HepG2 (cell line): ENCODE data around the gene NKAIN2. TPM values are rescaled to one million over a fixed set of nuclear protein-coding genes. Genes with fewer than 3 reads are reported as not detected.

Experiments used
- ATAC-seq: fragments of 200-7000 bp; cut with Tn5 transposase; 3 replicates; pipeline ENCODE4 v1.9.1; 2020; ENCODE audit warnings: mild to moderate bottlenecking, moderate library complexity
- BruUV-seq: library from RNA; stranded (reverse); fragments of 400-500 nt; replicated peaks from 2 replicates; lab custom pipeline; 2021; lab: Mats Ljungman, UMichigan
- CTCF ChIA-PET: fragments of 300-600 bp; formaldehyde crosslinking; extraction: SDS; loops from one replicate; lab custom pipeline; 2021; ENCODE audit warnings: low total read pairs, inconsistent platforms, low intra/inter-chr PET ratio; lab: Yijun Ruan, JAX
- POLR2A ChIA-PET: fragments of 350-600 bp; sonication (Branson Sonifier 250); formaldehyde crosslinking; loops from one replicate; lab custom pipeline; 2020; ENCODE audit warnings: antibody characterized with exemption, inconsistent platforms; lab: Yijun Ruan, JAX
- DNase-seq: peaks from one replicate; pipeline ENCODE4 v3.0.0-alpha.2; 2015; ENCODE audit warnings: low spot score
- FAIRE-seq: peaks from 3 replicates; lab custom pipeline; 2011; peaks lifted over from hg19 to GRCh38; lab: Jason Lieb, UNC
- H2AFZ ChIP-seq: one replicate; pipeline ENCODE4 v1.6.1; 2011; ENCODE audit warnings: low read length, inconsistent platforms
- H3K27ac ChIP-seq: fragments of 300-600 bp; 3 replicates; pipeline ENCODE4 v1.8.0; 2011; ENCODE audit warnings: mixed run types, mild to moderate bottlenecking, mixed read lengths, low read length, inconsistent platforms; ENCODE audit not compliant: insufficient read depth; ENCODE audit errors: extremely low read length
- H3K27me3 ChIP-seq, 2 experiments: fragments of 200-600 bp in 1 of 2; 2 replicates in 1 of 2; 3 replicates in 1 of 2; pipeline versions ENCODE4 v1.6.0 to v1.8.0; 2011; ENCODE audit warnings: low read length in 2 of 2, mild to moderate bottlenecking in 2 of 2, moderate library complexity in 2 of 2, inconsistent platforms in 1 of 2; ENCODE audit not compliant: insufficient read depth in 2 of 2, control insufficient read depth in 1 of 2
- H3K36me3 ChIP-seq, 2 experiments: fragments of 200-600 bp in 1 of 2; replicated peaks in 1 of 2; 2 replicates in 1 of 2; 3 replicates in 1 of 2; pipeline versions ENCODE4 v1.5.1 to v1.8.0; 2011; ENCODE audit warnings: low read length in 2 of 2, inconsistent platforms in 1 of 2; ENCODE audit not compliant: insufficient read depth in 2 of 2, control insufficient read depth in 1 of 2
- H3K4me1 ChIP-seq: 2 replicates; pipeline ENCODE4 v1.5.1; 2012; ENCODE audit warnings: low read length, inconsistent platforms; ENCODE audit not compliant: insufficient read depth
- H3K4me2 ChIP-seq: 2 replicates; pipeline ENCODE4 v1.6.0; 2011; ENCODE audit warnings: low read depth, low read length, inconsistent platforms
- H3K4me3 ChIP-seq, 3 experiments: fragments of 200-600 bp in 1 of 3; sonication (generic), shearing (Covaris generic) in 1 of 3; replicated peaks in 1 of 3; 2 replicates each; pipeline ENCODE4 v1.5.1; 2011 to 2016; ENCODE audit warnings: low read length in 3 of 3, inconsistent platforms in 2 of 3, low read depth in 2 of 3, mild to moderate bottlenecking in 2 of 3, control low read depth in 1 of 3, mixed read lengths in 1 of 3; ENCODE audit not compliant: insufficient read depth in 1 of 3
- H3K79me2 ChIP-seq: one replicate; pipeline ENCODE4 v1.6.1; 2011; ENCODE audit warnings: low read length, inconsistent platforms; ENCODE audit not compliant: insufficient read depth
- H3K9ac ChIP-seq: 2 replicates; pipeline ENCODE4 v1.6.0; 2011; ENCODE audit warnings: mild to moderate bottlenecking, low read depth, low read length, inconsistent platforms; ENCODE audit not compliant: insufficient read depth
- H3K9me3 ChIP-seq: 2 replicates; pipeline ENCODE4 v1.5.1; 2012; ENCODE audit warnings: mild to moderate bottlenecking, low read length
- H4K20me1 ChIP-seq: 2 replicates; pipeline ENCODE4 v1.6.0; 2011; ENCODE audit warnings: inconsistent platforms, mild to moderate bottlenecking, low read length, moderate library complexity; ENCODE audit not compliant: insufficient read depth
- AKAP8 ChIP-seq: sonication (generic); formaldehyde crosslinking; IDR thresholded peaks from 2 replicates; pipeline ENCODE4 v1.5.1; 2020; ENCODE audit warnings: mild to moderate bottlenecking, missing genetic modification reagents
- ATF7 ChIP-seq, 2 experiments: fragments of 450-650 bp in 1 of 2; sonication (generic) in 1 of 2; formaldehyde crosslinking in 1 of 2; IDR thresholded peaks; 2 replicates each; pipeline versions ENCODE4 v1.4.0 to v1.6.1; 2016 to 2020; ENCODE audit warnings: antibody characterized with exemption in 1 of 2, mild to moderate bottlenecking in 1 of 2, missing genetic modification reagents in 1 of 2
- ETV6 ChIP-seq: sonication (generic); formaldehyde crosslinking; conservative IDR thresholded peaks from 2 replicates; pipeline ENCODE4 v1.4.0; 2020; ENCODE audit warnings: missing genetic modification reagents
- FOXA3 ChIP-seq: IDR thresholded peaks from 2 replicates; pipeline ENCODE4 v1.6.1; 2016; ENCODE audit warnings: missing genetic modification reagents, missing compliant biosample characterization
- GATA4 ChIP-seq: sonication (generic); IDR thresholded peaks from 2 replicates; pipeline ENCODE4 v1.6.1; 2016; ENCODE audit warnings: antibody characterized with exemption, low read depth, borderline replicate concordance
- HCFC1 ChIP-seq: fragments of 150-350 bp; IDR thresholded peaks from 2 replicates; pipeline ENCODE4 v1.6.1; 2014; ENCODE audit warnings: low read depth, low read length
- MTERF4 ChIP-seq: sonication (generic); formaldehyde crosslinking; IDR thresholded peaks from 2 replicates; pipeline ENCODE4 v1.8.0; 2023; ENCODE audit warnings: mild to moderate bottlenecking, missing genetic modification reagents
- MZF1 ChIP-seq: sonication (generic); formaldehyde crosslinking; IDR thresholded peaks from 2 replicates; pipeline ENCODE4 v1.8.1; 2023; ENCODE audit warnings: mild to moderate bottlenecking, missing genetic modification reagents, borderline replicate concordance
- RARG ChIP-seq: sonication (generic); formaldehyde crosslinking; IDR thresholded peaks from 2 replicates; pipeline ENCODE4 v1.4.0; 2020; ENCODE audit warnings: low read depth, mild to moderate bottlenecking, missing genetic modification reagents
- REL ChIP-seq: sonication (generic); formaldehyde crosslinking; conservative IDR thresholded peaks from 2 replicates; pipeline ENCODE4 v1.8.0; 2022; ENCODE audit warnings: mild to moderate bottlenecking, missing genetic modification reagents, moderate library complexity
- ZBTB20 ChIP-seq: sonication (generic); formaldehyde crosslinking; IDR thresholded peaks from 2 replicates; pipeline ENCODE4 v1.8.1; 2023; ENCODE audit warnings: missing genetic modification reagents, low read depth, mild to moderate bottlenecking, borderline replicate concordance
- ZBTB43 ChIP-seq: sonication (generic); formaldehyde crosslinking; conservative IDR thresholded peaks from 2 replicates; pipeline ENCODE4 v1.4.0; 2020; ENCODE audit warnings: missing genetic modification reagents
- ZNF260 ChIP-seq: sonication (generic); formaldehyde crosslinking; IDR thresholded peaks from 2 replicates; pipeline ENCODE4 v1.4.0; 2020; ENCODE audit warnings: missing genetic modification reagents, low read depth, mild to moderate bottlenecking, borderline replicate concordance
- ZNF503 ChIP-seq: sonication (generic); formaldehyde crosslinking; IDR thresholded peaks from 2 replicates; pipeline ENCODE4 v1.4.0; 2020; ENCODE audit warnings: missing genetic modification reagents
- ZNF883 ChIP-seq: sonication (generic); formaldehyde crosslinking; IDR thresholded peaks from 2 replicates; pipeline ENCODE4 v1.5.1; 2020; ENCODE audit warnings: mild to moderate bottlenecking, missing genetic modification reagents; ENCODE audit errors: not compliant biosample characterization
- WGBS: methylation state at CpG from one replicate; pipeline ENCODE4 v1.1.6; 2017; ENCODE audit warnings: low lambda C conversion rate; 5-methylcytosine and 5-hydroxymethylcytosine counted together
- in situ Hi-C: cut with HindIII; loops from 2 replicates; pipeline ENCODE4 v1.10.0; 2017; ENCODE audit warnings: low pct_unique_long_range_greater_than_20kb; ENCODE audit not compliant: extremely low pct_ligation_motif_present
- intact Hi-C: fragments of 100-400 bp; cut with micrococcal nuclease; formaldehyde crosslinking; loops from one replicate; pipeline ENCODE4 v1.10.0; 2022; ENCODE audit not compliant: unreplicated experiment
- polyA plus RNA-seq, 8 experiments: library from polyadenylated mRNA; depleted of rRNA in 3 of 8; stranded (reverse) in 7 of 8; unstranded in 1 of 8; fragments of >200 nt; fragmentation: Illumina TruSeq in 4 of 8; extraction: Trizol in 4 of 8; gene quantifications; 2 replicates each; pipeline versions ENCODE4 v1.2.1 to v1.2.3, GENCODE V29; 2011 to 2016; ENCODE audit warnings: low read depth in 4 of 8, missing spikeins in 1 of 8, mixed read lengths in 1 of 8; ENCODE audit not compliant: insufficient read depth in 1 of 8
- total RNA-seq, 5 experiments: library from RNA; depleted of rRNA; stranded (reverse); fragments of >200 nt; fragmentation: Illumina TruSeq; extraction: Trizol; gene quantifications; 2 replicates each; pipeline ENCODE4 v1.2.3, GENCODE V29; 2016; ENCODE audit warnings: low read depth in 1 of 5

NKAIN2 gene
- total and polyA plus RNA-seq, 2 of the 13 experiments (the other 11 are each of a cell fraction or from before 2014, with no cell fraction given) = not detected

- no peaks in the 10 kb centered on the region for H3K27me3 ChIP-seq
- CTCF ChIA-PET = no interaction called here
- no peaks in the 10 kb centered on the region for H3K36me3 ChIP-seq
- no peak overlapping the region for H2AFZ ChIP-seq
- H3K79me2 ChIP-seq = no peaks in the 10 kb centered on the region
- no TSS peak for BruUV-seq
- intact Hi-C loops (no loop called here), in situ Hi-C loops (no loop called here)
- no peak for FAIRE-seq
- POLR2A ChIA-PET = no interaction called here
- no peaks in the 10 kb centered on the region for H4K20me1 ChIP-seq
- no peak overlapping the region for H3K27ac ChIP-seq
- 4% methylated on average over 5 of the region's 5 CpGs for WGBS
- ATAC-seq = no peak
- H3K4me1 ChIP-seq = no peaks in the 10 kb centered on the region
- DNase-seq = no peak
- H3K4me2 ChIP-seq = no peak overlapping the region
- H3K9me3 ChIP-seq = no peaks in the 10 kb centered on the region
- no peak overlapping the region for H3K4me3 ChIP-seq
- H3K9ac ChIP-seq = no peak overlapping the region
- TF ChIP-seq ATF7 (IDR thresholded peaks at IDR 0.05) (peak; percentile 70), ATF7 (CRISPR knock-in tag; IDR thresholded peaks at IDR 0.05) (no peak), ZBTB20 (CRISPR knock-in tag) (no peak), ETV6 (no peak)
Measured at GRCh38 chr6:124356276-124356810, 552.7 kb downstream of the NKAIN2 start.

- no peak for FAIRE-seq
- Histone ChIP-seq H3K4me1 (no peaks in the 10 kb centered on the region), H2AFZ (no peak overlapping the region), H3K9ac (no peak overlapping the region), H3K4me2 (no peak overlapping the region), H3K36me3 (no peaks in the 10 kb centered on the region), H4K20me1 (no peaks in the 10 kb centered on the region), H3K27me3 (no peaks in the 10 kb centered on the region), H3K79me2 (no peaks in the 10 kb centered on the region), H3K27ac (no peak overlapping the region), H3K4me3 (no peak overlapping the region), H3K9me3 (no peaks in the 10 kb centered on the region)
- no peak for ATAC-seq
- WGBS = 0% methylated on average over 1 of the region's 1 CpG
- POLR2A ChIA-PET = no interaction called here
- in situ Hi-C loops (no loop called here), intact Hi-C loops (no loop called here)
- DNase-seq = no peak
- BruUV-seq = no TSS peak
- CTCF ChIA-PET = no interaction called here
- TF ChIP-seq FOXA3 (CRISPR knock-in tag) = no peak
- no peak for TF ChIP-seq ZBTB43 (CRISPR knock-in tag)
- TF ChIP-seq AKAP8 (CRISPR knock-in tag) = no peak
- TF ChIP-seq ZNF503 (CRISPR knock-in tag) = no peak
- TF ChIP-seq HCFC1 = no peak
- no peak for TF ChIP-seq GATA4
- no peak for TF ChIP-seq ZNF883
- TF ChIP-seq RARG (CRISPR knock-in tag) = no peak
- TF ChIP-seq MTERF4 (CRISPR knock-in tag) = no peak
- no peak for TF ChIP-seq MZF1 (CRISPR knock-in tag)
- TF ChIP-seq ZNF260 = no peak
- TF ChIP-seq REL (CRISPR knock-in tag) = no peak
Measured at GRCh38 chr6:124356811-124357210, 553.1 kb downstream of the NKAIN2 start.
